NCI-H1694 treated with DMSO at 0.1 percent for 48 hours (cell line): ENCODE results near the gene ASCL2.

ENCODE experiments used
- DNase-seq: peaks from one replicate; lab custom pipeline; 2025; lab: John Stamatoyannopoulos, UW

The ASCL2 gene, protein sequence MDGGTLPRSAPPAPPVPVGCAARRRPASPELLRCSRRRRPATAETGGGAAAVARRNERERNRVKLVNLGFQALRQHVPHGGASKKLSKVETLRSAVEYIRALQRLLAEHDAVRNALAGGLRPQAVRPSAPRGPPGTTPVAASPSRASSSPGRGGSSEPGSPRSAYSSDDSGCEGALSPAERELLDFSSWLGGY

GRCh38 chr11:2270322-2271076 lies at the start of gene ASCL2:
TSS of gene ASCL2 (minus strand) at chr11:2270588. CDS start at chr11:2270332, 256 bp downstream.
- no peak for DNase-seq

DNA sequence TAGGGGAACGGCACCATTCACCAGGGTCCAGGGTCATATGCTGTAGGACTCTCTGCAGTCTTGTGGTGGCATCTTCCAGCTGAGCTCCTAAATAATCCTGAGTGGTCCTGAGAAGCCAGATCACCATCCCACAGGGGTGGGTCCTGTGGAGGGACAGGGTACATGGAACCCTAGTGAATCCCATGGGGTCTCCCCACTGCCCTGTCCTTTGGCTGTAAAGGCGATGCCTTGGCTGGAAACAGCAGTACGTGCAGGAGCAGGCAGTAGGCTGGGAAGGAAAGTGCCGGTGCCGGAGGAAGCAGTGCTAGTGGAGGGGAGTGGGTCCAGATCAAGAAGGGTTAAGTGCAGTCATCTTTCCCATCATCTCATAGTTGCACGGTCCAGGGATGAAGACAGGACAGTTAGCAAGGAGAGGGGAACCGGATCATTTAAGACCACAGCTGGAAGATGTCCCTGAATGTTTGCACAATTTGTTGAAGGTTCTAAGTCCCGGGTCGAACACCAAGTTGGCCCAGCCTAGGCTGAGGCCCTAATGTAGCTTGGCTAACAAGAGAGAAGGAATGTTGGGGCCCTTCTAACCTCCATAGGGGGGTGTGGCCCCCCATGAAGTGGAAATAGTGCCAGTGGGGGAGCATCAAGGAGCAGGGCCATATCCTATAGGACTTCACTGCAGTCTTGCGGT lies 49.5 kb upstream of the ASCL2 start:
- no peak for DNase-seq

GRCh38 chr11:2318707-2319106 lies 48.3 kb upstream of the ASCL2 start:
- DNase-seq: no peak

- no peak for DNase-seq
These were observed 47.7 kb upstream of the ASCL2 start for GRCh38 chr11:2318123-2318522.

- no peak for DNase-seq
These were observed 47.1 kb upstream of the ASCL2 start for GRCh38 chr11:2317354-2318050.

- no peak for DNase-seq
These were observed 46.5 kb upstream of the ASCL2 start for GRCh38 chr11:2316963-2317244.

- DNase-seq: no peak
These were observed 46.0 kb upstream of the ASCL2 start for GRCh38 chr11:2316169-2316962.

- DNase-seq: no peak
These were observed 45.2 kb upstream of the ASCL2 start for GRCh38 chr11:2315395-2316168.

GRCh38 chr11:2314525-2315394 lies 44.4 kb upstream of the ASCL2 start:
- peak; percentile 6 for DNase-seq

- DNase-seq: no peak
These were observed 43.7 kb upstream of the ASCL2 start for GRCh38 chr11:2314136-2314524.

DNA sequence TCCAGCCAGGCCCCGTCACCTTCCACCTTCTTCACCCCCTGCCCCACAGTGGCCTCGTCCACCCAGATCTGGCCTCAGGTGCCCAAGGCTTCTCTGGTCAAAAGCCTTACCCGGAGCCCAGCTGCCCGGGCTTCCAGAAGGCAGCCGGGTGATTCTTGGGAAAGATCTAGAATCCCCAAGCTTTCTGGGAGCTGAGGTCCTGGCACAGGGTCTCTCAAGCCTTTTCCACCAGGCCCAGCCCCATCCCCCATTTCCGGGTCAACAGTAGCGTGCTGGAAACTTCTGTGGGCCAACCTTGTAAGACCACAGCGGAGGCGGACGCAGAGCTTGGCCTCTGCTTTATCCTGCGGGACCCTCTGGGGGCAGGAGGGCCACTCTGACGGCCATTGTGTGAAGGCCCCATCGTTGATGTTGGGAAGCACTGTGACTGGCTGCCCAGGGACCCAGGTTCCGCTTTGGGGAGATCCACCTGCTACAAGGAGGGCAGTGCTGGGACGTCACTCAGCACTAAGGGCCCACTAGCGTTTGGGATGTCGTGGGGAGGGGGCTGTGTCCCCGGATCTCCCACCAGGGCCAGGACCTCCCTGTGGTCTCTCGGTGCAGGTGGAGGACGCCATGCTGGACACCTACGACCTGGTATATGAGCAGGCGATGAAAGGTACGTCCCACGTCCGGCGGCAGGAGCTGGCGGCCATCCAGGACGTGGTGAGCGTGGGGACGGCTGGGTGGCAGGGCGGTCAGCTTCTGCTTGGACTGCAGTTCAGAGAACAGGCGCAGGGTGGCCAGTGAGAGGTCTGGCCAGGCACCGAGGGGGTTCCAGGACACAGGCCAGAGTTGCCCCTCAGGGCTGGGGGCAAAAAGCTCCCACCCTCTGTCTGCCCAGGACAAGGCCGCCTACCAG lies 42.9 kb upstream of the ASCL2 start:
- no peak for DNase-seq

GRCh38 chr11:2312232-2313042 lies 42.0 kb upstream of the ASCL2 start:
- no peak for DNase-seq

DNA sequence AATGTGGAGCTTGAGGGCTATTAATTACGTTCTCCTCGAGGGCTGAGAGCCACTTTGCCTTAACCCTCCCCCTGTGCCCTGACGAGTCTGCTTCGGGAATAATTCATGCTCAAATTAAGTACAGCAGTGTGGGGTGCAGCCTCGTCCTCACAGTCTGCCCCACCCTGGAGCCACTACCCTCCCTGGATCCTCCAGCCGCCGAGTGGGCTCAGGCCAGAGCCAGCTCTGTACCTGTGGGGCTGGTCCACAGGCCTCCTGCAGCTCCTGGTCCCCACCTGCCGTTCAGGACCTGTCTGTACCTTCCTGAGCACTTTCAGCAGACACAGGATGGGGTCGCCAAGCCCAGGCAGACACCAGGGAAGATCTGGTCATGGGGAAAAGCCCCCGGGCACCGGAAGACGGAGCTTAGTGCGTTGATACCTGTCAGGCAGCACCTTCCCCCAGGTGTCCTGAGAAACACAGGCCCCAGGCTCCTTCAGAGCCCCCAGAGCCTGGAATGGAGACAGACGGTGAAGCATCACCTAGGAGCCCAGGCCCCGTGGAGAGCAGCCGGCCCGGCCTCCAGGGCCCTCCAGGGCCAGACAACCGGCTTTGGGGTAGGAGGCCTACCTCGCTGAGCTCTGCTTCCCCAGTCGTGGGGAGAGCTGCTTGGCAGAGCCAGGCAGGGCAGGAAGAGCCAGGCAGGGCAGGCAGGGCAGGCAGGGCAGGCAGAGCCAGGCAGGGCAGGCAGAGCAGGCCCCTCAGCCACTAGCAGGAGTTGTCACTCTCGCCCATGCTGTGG lies 41.2 kb upstream of the ASCL2 start:
- DNase-seq: no peak

DNA sequence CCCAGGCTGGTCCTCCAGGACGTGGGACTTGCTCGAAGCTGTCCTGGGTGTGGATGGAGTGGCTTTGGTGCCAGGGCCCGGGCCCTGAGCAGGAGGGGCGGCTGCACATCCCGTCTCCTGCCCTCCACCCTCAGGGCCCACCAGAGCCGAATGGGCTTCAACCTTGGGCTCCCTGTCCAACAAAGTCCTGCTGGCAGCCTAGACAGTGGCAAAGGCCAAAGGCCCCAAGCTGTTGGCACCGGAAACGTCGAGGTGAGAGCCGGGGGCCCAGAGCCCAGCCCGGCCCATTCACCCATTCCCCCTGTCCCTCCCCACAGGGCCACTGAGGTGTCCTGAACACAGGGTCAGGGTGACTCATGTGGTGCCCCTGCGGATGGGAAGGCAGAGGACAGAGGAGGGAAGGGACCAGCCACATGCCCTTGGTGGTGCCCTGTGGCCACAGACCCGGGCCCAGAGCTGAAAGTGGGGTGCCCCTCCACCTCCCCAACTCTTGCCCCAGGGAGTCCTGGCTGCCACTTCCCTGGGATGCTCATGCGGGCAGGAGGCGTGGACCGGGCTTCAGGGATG lies 40.5 kb upstream of the ASCL2 start:
- DNase-seq: no peak

- DNase-seq: no peak
These were observed 39.8 kb upstream of the ASCL2 start for GRCh38 chr11:2310073-2310785.

GRCh38 chr11:2309251-2310072 lies 39.1 kb upstream of the ASCL2 start:
- DNase-seq: no peak
